Adrenal gland (tissue), 5 donors: Measurements from ENCODE around the gene BZW1.

Experiments used
- POLR2A ChIP-seq, 2 donors: fragments of 450-650 bp; IDR thresholded peaks; one replicate each; pipeline ENCODE4 v1.6.1; 2017; ENCODE audit warnings: antibody characterized with exemption in 2 of 2, mild to moderate bottlenecking in 2 of 2, moderate library complexity in 1 of 2
- TF ChIP-seq, protein P1 (sequence below), 6 experiments: fragments of 450-650 bp in 4 of 6; fragments of 200-600 bp in 2 of 6; sonication (generic) in 1 of 6; IDR thresholded peaks; 1 replicate in 5 of 6; 2 replicates in 1 of 6; pipeline versions ENCODE4 v1.5.1 to v1.8.0; 2016 to 2021; ENCODE audit warnings: antibody characterized with exemption in 6 of 6, mild to moderate bottlenecking in 2 of 6, moderate library complexity in 1 of 6
- donor health status: DM: no; HTN: no; CAD: no.

DNA sequence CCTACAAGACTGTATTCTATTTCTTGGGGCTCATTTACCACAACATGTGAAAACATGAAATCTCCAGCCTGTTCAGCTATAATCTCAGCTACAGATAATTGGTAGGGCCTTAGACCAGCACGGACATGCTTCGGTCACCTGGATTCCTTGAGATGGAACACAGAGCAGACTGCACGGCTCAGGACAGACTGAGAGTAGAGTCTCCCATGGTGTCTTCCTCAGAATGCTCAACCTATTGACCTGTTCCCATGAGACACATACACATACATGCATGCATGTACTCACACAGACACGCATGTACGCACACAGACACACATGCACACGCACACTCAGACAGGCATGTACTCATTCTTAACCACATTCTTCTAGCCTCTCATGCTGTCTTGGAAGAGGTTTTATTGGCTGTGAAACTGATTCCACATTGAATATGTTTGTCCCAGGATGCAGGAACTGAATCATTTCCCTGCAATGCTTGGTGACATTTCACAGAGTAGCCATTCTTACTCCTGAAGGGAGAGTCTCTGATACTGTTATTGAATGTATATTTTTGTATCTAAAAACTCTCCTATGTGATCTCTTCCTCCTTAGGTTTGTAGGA lies 23.5 kb upstream of the BZW1 start:
- TF ChIP-seq, protein P1, sequence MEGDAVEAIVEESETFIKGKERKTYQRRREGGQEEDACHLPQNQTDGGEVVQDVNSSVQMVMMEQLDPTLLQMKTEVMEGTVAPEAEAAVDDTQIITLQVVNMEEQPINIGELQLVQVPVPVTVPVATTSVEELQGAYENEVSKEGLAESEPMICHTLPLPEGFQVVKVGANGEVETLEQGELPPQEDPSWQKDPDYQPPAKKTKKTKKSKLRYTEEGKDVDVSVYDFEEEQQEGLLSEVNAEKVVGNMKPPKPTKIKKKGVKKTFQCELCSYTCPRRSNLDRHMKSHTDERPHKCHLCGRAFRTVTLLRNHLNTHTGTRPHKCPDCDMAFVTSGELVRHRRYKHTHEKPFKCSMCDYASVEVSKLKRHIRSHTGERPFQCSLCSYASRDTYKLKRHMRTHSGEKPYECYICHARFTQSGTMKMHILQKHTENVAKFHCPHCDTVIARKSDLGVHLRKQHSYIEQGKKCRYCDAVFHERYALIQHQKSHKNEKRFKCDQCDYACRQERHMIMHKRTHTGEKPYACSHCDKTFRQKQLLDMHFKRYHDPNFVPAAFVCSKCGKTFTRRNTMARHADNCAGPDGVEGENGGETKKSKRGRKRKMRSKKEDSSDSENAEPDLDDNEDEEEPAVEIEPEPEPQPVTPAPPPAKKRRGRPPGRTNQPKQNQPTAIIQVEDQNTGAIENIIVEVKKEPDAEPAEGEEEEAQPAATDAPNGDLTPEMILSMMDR (IDR thresholded peaks at IDR 0.05), result no peak
- no peak for TF ChIP-seq POLR2A (IDR thresholded peaks at IDR 0.05)
